Tibial artery (tissue), 4 donors: ENCODE data around the gene SVEP1.

Experiments used
- DNase-seq, 2 donors: peaks; one replicate each; pipeline ENCODE4 v3.0.0-alpha.2; 2019
- H3K27ac ChIP-seq, 2 donors: fragments of 200-600 bp; sonication (generic) in 1 of 2; 1 replicate in 1 of 2; 2 replicates in 1 of 2; pipeline ENCODE4 v1.5.1; 2018 to 2019; ENCODE audit warnings: mild to moderate bottlenecking in 1 of 2
- H3K27me3 ChIP-seq, 2 donors: fragments of 200-600 bp; sonication (generic) in 1 of 2; one replicate each; pipeline versions ENCODE4 v1.5.1 to v1.6.0; 2016 to 2019
- H3K36me3 ChIP-seq, 3 donors: fragments of 200-600 bp; sonication (generic) in 2 of 3; one replicate each; pipeline ENCODE4 v1.5.1; 2016 to 2019; ENCODE audit warnings: mild to moderate bottlenecking in 2 of 3
- H3K4me1 ChIP-seq, 4 donors: fragments of 200-600 bp; sonication (generic) in 2 of 4; 1 replicate in 3 of 4; 2 replicates in 1 of 4; pipeline ENCODE4 v1.5.1; 2016 to 2019
- H3K4me3 ChIP-seq, 2 donors: fragments of 200-600 bp; sonication (generic) in 1 of 2; 1 replicate in 1 of 2; 2 replicates in 1 of 2; pipeline ENCODE4 v1.5.1; 2018 to 2019; ENCODE audit warnings: mild to moderate bottlenecking in 2 of 2
- H3K9me3 ChIP-seq, 3 donors: fragments of 200-600 bp; sonication (generic) in 1 of 3; one replicate each; pipeline ENCODE4 v1.5.1; 2016 to 2019
- CTCF ChIP-seq, 2 experiments: fragments of 200-600 bp in 1 of 2; fragments of 450-650 bp in 1 of 2; IDR thresholded peaks; one replicate each; pipeline ENCODE4 v1.5.1; 2017 to 2019; ENCODE audit warnings: antibody characterized with exemption in 2 of 2, mild to moderate bottlenecking in 1 of 2, moderate library complexity in 1 of 2
- intact Hi-C: fragments of 100-400 bp; cut with DNase I; formaldehyde crosslinking; loops from one replicate; pipeline ENCODE4 v1.15.0; 2023; ENCODE audit warnings: low total_unique reads

Gene SVEP1

GRCh38 chr9:110476251-110476650, 103.3 kb downstream of the SVEP1 start:
- H3K27me3 ChIP-seq: no peaks in the 10 kb centered on the region
- intact Hi-C loops: no loop called here
- no peaks in the 10 kb centered on the region for H3K9me3 ChIP-seq
- no peaks in the 10 kb centered on the region for H3K36me3 ChIP-seq
- no peaks in the 10 kb centered on the region for H3K4me1 ChIP-seq
- DNase-seq: no peak
- no peak overlapping the region for H3K27ac ChIP-seq
- TF ChIP-seq CTCF (IDR thresholded peaks at IDR 0.05): no peak
- H3K4me3 ChIP-seq: no peak overlapping the region

GRCh38 chr9:110472111-110472510, 107.4 kb downstream of the SVEP1 start:
- no peak overlapping the region for H3K4me3 ChIP-seq
- no peaks in the 10 kb centered on the region for H3K4me1 ChIP-seq
- no peak overlapping the region for H3K27ac ChIP-seq
- H3K27me3 ChIP-seq: no peaks in the 10 kb centered on the region
- TF ChIP-seq CTCF (IDR thresholded peaks at IDR 0.05): no peak
- DNase-seq: no peak
- no peaks in the 10 kb centered on the region for H3K36me3 ChIP-seq
- intact Hi-C loops: no loop called here
- H3K9me3 ChIP-seq: no peaks in the 10 kb centered on the region

- Histone ChIP-seq H3K27me3 (no peaks in the 10 kb centered on the region), H3K4me3 (no peak overlapping the region), H3K9me3 (no peaks in the 10 kb centered on the region), H3K27ac (no peak overlapping the region), H3K36me3 (no peaks in the 10 kb centered on the region), H3K4me1 (no peaks in the 10 kb centered on the region)
- no peak for TF ChIP-seq CTCF (IDR thresholded peaks at IDR 0.05)
- intact Hi-C loops: no loop called here
- DNase-seq: no peak
Measured at GRCh38 chr9:110468950-110469349, 110.6 kb downstream of the SVEP1 start.

- no peak for TF ChIP-seq CTCF (IDR thresholded peaks at IDR 0.05)
- no peaks in the 10 kb centered on the region for H3K9me3 ChIP-seq
- H3K4me1 ChIP-seq: no peaks in the 10 kb centered on the region
- DNase-seq: no peak
- H3K27ac ChIP-seq: no peak overlapping the region
- H3K4me3 ChIP-seq: no peak overlapping the region
- intact Hi-C loops: no loop called here
- H3K27me3 ChIP-seq: no peaks in the 10 kb centered on the region
- H3K36me3 ChIP-seq: no peaks in the 10 kb centered on the region
Measured at GRCh38 chr9:110465190-110465589, 114.4 kb downstream of the SVEP1 start.

GRCh38 chr9:110464321-110464720, 115.2 kb downstream of the SVEP1 start:
- intact Hi-C loops: no loop called here
- no peak for DNase-seq
- no peak overlapping the region for H3K4me3 ChIP-seq
- no peaks in the 10 kb centered on the region for H3K9me3 ChIP-seq
- H3K36me3 ChIP-seq: no peaks in the 10 kb centered on the region
- H3K4me1 ChIP-seq: no peaks in the 10 kb centered on the region
- no peak for TF ChIP-seq CTCF (IDR thresholded peaks at IDR 0.05)
- H3K27me3 ChIP-seq: no peaks in the 10 kb centered on the region
- H3K27ac ChIP-seq: no peak overlapping the region

GRCh38 chr9:110463499-110463898, 116.0 kb downstream of the SVEP1 start:
- Histone ChIP-seq H3K9me3 (no peaks in the 10 kb centered on the region), H3K4me1 (no peaks in the 10 kb centered on the region), H3K27me3 (no peaks in the 10 kb centered on the region), H3K27ac (no peak overlapping the region), H3K36me3 (no peaks in the 10 kb centered on the region), H3K4me3 (no peak overlapping the region)
- no peak for TF ChIP-seq CTCF (IDR thresholded peaks at IDR 0.05)
- intact Hi-C loops: no loop called here
- DNase-seq: no peak
